Activated CD4-positive, alpha-beta T cell treated with anti-CD3 and anti-CD28 coated beads, Interleukin-2, amount 50 U/mL, for 24 hours (primary cell): ENCODE results near the gene EYA4.

Experiments
- DNase-seq, 2 donors: peaks; one replicate each; pipeline ENCODE4 v3.0.0-alpha.2; 2020; ENCODE audit warnings: low read depth in 1 of 2, low spot score in 1 of 2

EYA4 gene

GRCh38 chr6:133348846-133349245 lies 107.7 kb downstream of the EYA4 start:
- DNase-seq, result no peak

- no peak for DNase-seq
Measured at GRCh38 chr6:133350928-133351327, 109.8 kb downstream of the EYA4 start.

- no peak for DNase-seq
Measured at GRCh38 chr6:133352046-133352445, 110.9 kb downstream of the EYA4 start.

GRCh38 chr6:133353061-133353460 lies 111.9 kb downstream of the EYA4 start:
- no peak for DNase-seq

GRCh38 chr6:133355922-133356321 lies 114.8 kb downstream of the EYA4 start:
- DNase-seq, result no peak

GRCh38 chr6:133358574-133359150 lies 117.5 kb downstream of the EYA4 start:
- no peak for DNase-seq

- DNase-seq, result no peak
Measured at GRCh38 chr6:133359256-133359655, 118.1 kb downstream of the EYA4 start.

GRCh38 chr6:133359760-133360159 lies 118.6 kb downstream of the EYA4 start:
- DNase-seq, result no peak

- no peak for DNase-seq
Measured at GRCh38 chr6:133360194-133360593, 119.0 kb downstream of the EYA4 start.

- no peak for DNase-seq
Measured at GRCh38 chr6:133362813-133363212, 121.7 kb downstream of the EYA4 start.

GRCh38 chr6:133368664-133369063 lies 127.5 kb downstream of the EYA4 start:
- DNase-seq, result no peak

GRCh38 chr6:133369773-133370272 lies 128.7 kb downstream of the EYA4 start:
- DNase-seq, result no peak

- no peak for DNase-seq
Measured at GRCh38 chr6:133376743-133377142, 135.6 kb downstream of the EYA4 start.

- no peak for DNase-seq
Measured at GRCh38 chr6:133377219-133377618, 136.1 kb downstream of the EYA4 start.

GRCh38 chr6:133380047-133380446 lies 138.9 kb downstream of the EYA4 start:
- no peak for DNase-seq

GRCh38 chr6:133380723-133381122 lies 139.6 kb downstream of the EYA4 start:
- no peak for DNase-seq

GRCh38 chr6:133388731-133389130 lies 147.6 kb downstream of the EYA4 start:
- no peak for DNase-seq

GRCh38 chr6:133390168-133390567 lies 149.0 kb downstream of the EYA4 start:
- no peak for DNase-seq

- DNase-seq, result no peak
Measured at GRCh38 chr6:133392015-133392414, 150.9 kb downstream of the EYA4 start.

- no peak for DNase-seq
Measured at GRCh38 chr6:133392641-133393040, 151.5 kb downstream of the EYA4 start.

GRCh38 chr6:133393891-133394290 lies 152.7 kb downstream of the EYA4 start:
- no peak for DNase-seq

- DNase-seq, result no peak
Measured at GRCh38 chr6:133394630-133395029, 153.5 kb downstream of the EYA4 start.

GRCh38 chr6:133396233-133396983 lies 155.3 kb downstream of the EYA4 start:
- no peak for DNase-seq
